ENCODE results near the gene C11orf16.

- TF ChIP-seq, protein P1, sequence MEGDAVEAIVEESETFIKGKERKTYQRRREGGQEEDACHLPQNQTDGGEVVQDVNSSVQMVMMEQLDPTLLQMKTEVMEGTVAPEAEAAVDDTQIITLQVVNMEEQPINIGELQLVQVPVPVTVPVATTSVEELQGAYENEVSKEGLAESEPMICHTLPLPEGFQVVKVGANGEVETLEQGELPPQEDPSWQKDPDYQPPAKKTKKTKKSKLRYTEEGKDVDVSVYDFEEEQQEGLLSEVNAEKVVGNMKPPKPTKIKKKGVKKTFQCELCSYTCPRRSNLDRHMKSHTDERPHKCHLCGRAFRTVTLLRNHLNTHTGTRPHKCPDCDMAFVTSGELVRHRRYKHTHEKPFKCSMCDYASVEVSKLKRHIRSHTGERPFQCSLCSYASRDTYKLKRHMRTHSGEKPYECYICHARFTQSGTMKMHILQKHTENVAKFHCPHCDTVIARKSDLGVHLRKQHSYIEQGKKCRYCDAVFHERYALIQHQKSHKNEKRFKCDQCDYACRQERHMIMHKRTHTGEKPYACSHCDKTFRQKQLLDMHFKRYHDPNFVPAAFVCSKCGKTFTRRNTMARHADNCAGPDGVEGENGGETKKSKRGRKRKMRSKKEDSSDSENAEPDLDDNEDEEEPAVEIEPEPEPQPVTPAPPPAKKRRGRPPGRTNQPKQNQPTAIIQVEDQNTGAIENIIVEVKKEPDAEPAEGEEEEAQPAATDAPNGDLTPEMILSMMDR (tag by site-specific recombination; IDR thresholded peaks at IDR 0.05), result no peak
- TF ChIP-seq ZNF140 (tag by site-specific recombination; IDR thresholded peaks at IDR 0.05), result no peak
- TF ChIP-seq ZBTB10 (tag by site-specific recombination; IDR thresholded peaks at IDR 0.05), result no peak
- no peak for TF ChIP-seq OVOL3 (tag by site-specific recombination; IDR thresholded peaks at IDR 0.05)
- TF ChIP-seq, protein P2, sequence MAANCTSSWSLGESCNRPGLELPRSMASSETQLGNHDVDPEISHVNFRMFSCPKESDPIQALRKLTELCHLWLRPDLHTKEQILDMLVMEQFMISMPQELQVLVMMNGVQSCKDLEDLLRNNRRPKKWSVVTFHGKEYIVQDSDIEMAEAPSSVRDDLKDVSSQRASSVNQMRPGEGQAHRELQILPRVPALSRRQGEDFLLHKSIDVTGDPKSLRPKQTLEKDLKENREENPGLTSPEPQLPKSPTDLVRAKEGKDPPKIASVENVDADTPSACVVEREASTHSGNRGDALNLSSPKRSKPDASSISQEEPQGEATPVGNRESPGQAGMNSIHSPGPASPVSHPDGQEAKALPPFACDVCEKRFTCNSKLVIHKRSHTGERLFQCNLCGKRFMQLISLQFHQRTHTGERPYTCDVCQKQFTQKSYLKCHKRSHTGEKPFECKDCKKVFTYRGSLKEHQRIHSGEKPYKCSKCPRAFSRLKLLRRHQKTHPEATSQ (tag by site-specific recombination; IDR thresholded peaks at IDR 0.05), result no peak
- no peak for TF ChIP-seq ZNF311 (tag by site-specific recombination; IDR thresholded peaks at IDR 0.05; ENCODE audit: borderline replicate concordance)
- TF ChIP-seq ZNF184 (tag by site-specific recombination; IDR thresholded peaks at IDR 0.05), result no peak
- TF ChIP-seq SCRT2 (tag by site-specific recombination; IDR thresholded peaks at IDR 0.05), result no peak
Observed at GRCh38 chr11:8947230-8947943, 14.6 kb upstream of the C11orf16 start.

Measured in HEK293 (cell line).